Stimulated activated CD4-positive, alpha-beta T cell treated with anti-CD3 and anti-CD28 coated beads, Interleukin-12 subunit alpha, Interleukin-12 subunit beta, amount 100 ng/mL, for 24 hours (primary cell): ENCODE results near the gene SOWAHA.
A peak's percentile ranks its signal among the peaks of the same experiment; 100 is the strongest.

Source experiments
- DNase-seq, 2 experiments: peaks; one replicate each; pipeline ENCODE4 v3.0.0-alpha.2; 2020; ENCODE audit warnings: low read depth in 2 of 2

SOWAHA gene

DNA sequence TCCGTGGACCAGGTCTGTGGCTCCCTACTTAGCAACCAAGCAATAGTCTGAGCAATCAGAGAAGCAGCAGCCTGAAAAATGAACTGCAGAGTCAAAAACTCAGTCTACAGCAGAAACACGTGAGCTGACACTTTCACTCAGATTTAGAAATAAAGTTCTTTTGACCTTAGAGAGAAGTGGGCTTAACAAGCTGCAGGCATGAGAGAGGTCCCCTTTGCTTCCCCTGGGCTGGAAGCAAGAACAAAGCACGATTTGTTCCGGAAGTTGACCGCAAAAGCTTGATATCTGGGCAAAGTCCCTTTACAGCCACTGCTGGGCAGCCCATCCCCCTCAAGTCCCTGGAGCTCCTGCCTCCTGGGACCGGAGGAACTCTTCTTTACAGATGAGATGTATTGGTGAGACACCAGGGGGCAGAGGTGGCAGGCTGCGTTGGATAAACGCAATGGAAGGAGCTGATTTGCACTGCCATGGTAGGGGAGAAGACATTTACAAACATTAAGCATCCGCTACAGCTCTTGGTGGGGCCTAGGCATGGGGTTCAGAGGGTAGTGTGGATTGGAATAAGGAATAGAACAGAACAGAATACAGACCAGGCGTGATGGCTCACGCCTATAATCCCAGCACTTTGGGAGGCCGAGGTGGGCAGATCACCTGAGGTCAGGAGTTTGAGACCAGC, 5.8 kb upstream of the SOWAHA start:
- no peak for DNase-seq

DNA sequence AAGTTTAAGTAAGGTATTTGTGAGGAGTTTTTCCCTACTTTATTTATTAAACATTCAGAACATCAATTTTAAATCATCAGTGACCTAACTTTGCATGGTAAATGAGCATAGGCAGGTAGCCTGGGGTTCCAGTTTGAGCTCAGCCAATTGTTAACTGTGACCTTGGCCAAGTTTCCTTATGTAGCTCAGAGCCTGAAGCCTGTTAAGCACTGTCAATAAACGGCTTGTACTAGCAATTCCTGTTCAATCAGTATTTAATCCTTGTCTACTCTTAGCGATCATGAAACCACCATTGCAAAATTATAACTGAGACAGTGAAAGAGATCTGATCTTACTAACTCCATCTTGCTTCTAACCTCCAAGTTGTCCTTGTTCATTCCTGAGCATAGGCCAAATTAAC, 4.7 kb upstream of the SOWAHA start:
- no peak for DNase-seq

DNA sequence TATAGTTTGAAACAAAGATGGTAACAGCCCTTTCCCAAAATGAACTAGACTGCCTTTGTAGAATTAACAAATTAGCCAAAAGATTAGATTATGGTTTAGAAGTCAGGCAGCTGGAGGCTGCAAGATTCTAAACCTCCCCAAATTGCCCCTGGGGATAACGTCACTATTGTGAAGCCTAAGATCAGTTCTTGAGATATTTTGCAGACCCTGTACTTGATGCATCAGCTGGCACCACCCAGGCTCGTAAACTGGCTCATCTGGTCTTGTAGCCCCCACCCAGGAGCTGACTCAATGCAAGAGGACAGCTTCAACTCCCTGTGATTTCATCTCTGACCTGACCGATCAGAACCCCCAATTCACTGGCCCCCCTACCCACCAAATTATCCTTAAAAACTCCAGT, 4.2 kb upstream of the SOWAHA start:
- DNase-seq: no peak

DNA sequence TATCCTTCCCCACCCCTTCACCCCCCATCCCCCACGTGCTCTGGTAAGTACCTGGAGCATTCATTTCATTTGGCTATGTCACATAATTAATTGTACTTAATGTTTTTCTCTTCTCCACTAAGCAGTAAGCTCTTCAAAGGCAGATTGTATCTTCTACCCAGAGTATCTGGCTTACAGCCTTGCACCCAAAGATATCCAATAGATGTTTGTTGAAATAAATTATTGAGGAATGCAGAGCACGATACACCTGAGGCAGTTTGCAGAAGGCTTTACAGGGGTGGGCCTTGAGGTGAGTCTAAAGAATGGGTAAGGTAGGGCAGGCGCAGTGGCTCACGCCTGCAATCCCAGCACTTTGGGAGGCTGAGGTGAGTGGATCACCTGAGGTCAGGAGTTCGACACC, 2.5 kb upstream of the SOWAHA start:
- no peak for DNase-seq

DNA sequence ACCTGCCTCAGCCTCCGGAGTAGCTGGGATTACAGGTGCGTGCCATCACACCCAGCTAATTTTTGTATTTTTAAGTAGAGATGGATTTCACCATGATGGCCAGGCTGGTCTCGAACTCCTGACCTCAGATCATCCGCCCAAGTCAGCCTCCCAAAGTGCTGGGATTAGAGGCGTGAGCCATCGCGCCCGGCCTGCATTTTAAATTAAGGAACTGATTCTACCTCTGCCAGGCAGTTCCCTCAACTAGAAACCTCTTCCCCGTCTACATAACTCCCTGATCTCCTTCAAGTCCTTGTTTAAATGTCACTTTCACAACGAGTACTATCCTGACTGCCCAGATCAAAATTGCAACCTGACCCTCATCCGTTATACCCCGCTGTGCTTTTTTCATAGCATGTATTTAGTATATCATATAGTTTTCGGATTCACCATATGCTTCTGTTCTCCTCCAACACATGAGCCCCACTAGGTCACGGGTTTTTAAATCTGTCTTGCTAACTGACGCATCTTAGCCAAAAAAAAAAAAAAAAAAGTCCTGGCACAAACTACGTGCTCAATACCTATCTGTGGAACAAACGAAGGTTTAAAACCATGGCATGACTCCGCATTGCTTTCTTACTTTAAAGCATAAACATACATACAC, 858 bp upstream of the SOWAHA start:
- no peak for DNase-seq

DNA sequence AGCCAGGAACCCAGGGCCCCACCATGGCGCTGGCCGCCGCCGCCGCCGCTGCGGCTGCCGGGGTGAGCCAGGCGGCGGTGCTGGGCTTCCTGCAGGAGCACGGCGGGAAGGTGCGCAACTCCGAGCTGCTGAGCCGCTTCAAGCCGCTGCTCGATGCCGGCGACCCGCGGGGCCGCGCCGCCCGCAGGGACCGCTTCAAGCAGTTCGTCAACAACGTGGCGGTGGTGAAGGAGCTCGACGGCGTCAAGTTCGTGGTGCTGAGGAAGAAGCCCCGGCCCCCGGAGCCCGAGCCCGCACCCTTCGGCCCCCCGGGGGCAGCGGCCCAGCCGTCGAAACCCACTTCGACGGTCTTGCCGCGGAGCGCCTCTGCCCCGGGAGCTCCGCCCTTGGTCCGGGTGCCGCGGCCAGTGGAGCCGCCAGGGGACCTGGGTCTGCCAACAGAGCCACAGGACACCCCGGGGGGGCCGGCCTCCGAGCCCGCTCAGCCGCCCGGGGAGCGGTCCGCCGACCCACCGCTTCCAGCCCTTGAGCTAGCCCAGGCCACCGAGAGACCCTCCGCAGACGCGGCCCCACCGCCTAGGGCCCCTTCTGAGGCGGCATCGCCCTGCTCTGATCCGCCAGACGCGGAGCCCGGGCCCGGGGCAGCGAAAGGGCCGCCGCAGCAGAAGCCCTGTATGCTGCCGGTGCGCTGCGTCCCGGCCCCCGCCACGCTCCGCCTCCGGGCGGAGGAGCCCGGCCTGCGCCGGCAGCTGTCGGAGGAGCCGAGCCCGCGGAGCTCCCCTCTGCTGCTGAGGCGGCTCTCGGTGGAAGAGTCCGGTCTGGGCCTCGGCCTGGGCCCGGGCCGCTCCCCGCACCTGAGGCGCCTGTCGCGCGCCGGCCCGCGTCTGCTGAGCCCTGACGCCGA, 749 bp downstream of the SOWAHA start:
- DNase-seq: no peak

DNA sequence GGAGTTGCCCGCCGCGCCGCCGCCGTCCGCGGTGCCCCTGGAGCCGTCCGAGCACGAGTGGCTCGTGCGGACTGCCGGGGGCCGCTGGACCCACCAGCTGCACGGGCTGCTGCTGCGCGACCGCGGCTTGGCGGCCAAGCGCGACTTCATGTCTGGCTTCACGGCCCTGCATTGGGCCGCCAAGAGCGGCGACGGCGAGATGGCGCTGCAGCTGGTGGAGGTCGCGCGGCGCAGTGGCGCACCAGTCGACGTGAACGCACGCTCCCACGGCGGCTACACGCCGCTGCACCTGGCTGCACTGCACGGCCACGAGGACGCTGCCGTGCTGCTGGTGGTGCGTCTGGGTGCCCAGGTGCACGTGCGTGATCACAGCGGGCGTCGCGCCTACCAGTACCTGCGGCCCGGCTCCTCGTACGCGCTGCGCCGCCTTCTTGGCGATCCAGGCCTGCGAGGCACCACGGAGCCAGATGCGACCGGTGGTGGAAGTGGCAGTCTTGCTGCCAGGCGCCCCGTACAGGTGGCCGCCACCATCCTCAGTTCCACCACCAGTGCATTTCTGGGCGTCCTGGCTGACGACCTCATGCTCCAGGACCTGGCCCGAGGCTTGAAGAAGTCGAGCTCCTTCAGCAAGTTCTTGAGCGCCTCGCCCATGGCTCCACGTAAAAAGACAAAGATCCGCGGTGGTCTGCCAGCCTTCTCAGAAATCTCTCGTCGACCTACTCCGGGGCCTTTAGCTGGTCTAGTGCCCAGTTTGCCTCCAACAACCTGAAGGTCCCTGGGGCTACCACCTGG, 1.6 kb downstream of the SOWAHA start:
- DNase-seq: no peak

DNA sequence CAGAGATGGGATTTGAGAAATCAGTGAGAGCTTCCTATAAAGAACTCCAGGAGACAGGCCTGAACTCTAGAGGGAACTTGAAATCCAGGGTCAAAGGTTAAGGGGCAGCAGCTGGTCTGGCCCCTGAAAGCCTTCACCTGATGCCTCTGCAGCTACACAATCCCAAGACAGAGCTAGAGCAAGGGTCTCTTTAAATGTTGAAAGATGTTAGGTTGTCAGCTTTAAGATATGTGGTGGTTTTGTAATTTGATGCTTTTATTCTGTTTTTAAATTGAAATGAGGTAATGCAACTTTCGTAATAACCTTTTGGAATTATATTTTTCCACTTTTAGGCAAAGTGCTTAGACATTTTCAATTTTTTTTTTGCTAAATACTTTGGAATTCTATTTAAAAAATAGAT, 2.4 kb downstream of the SOWAHA start:
- no peak for DNase-seq

DNA sequence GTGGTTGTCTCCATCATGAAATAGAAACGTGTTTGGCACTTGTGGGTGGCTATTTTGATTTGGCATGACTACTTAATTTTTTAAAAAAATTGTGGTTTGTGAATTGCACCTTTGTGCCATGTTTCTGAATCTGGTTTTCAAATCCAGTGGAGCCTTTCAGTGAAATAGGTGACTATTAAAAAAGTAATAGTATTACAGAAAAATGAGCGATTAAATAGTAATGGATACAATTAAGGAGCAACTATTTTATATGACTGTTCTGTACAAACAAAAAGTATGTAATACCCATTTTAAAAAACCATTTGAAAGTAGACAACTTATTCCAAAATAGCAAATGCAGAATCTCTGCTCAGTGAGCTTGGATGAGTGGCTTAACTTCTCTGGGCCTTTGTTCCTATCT, 3.0 kb downstream of the SOWAHA start:
- no peak for DNase-seq

DNA sequence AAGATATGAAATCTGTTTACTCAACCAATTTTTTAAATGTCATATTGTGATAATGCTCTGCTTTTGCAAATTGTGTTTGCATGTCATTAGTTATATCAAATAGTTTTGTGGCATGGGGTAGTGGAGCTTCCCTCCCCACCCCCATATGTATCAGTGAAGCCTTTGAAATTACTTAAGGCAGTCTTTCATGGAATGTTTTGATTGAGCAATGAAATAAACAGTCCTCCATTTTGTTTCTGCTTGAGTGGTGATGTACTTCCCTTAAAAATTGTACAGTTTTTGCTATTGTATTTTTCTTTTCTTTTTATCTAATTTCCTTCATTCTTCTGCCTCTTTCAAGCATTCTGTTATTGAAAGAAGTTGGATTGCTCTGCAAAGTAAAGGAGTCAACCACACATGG, 3.5 kb downstream of the SOWAHA start:
- no peak for DNase-seq

DNA sequence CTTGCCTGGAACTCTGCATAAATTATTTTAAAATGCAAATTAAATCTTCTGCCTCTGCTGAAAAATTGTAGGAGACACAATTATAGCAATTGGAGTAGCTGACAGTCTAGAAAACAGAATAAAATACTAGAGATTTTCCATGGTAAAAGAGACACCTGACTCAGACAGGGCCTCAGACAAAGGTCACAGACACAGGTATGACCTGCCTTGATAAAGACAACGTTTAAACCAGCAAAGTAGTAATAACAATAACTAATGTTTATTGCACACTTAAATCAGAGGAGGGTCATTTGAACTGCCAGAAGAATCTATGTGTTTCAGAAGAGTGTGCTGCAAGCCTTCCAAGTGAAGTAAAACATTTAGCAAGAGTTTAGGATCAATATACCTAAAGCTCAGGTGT, 3.9 kb downstream of the SOWAHA start:
- no peak for DNase-seq

DNA sequence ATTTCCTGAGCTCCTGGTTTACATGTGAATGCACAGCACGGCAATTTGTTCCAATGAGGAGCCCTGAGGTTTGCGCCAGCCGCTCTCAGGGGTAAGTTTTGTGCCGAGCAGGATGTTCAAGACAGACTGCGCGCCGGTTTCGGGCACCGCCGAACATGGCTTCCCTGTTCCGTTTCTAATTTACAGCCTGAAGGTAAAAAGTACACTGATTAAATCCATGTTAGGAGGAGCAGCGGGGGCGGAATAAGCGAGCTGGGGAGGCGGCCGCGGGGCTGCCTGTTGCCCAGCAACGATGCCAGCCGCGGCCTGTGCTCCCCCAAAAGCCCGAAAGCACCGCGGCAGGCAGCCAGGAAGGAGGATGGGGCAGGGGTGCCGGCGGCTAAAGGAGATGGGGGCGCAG, 6.4 kb downstream of the SOWAHA start:
- DNase-seq: no peak

DNA sequence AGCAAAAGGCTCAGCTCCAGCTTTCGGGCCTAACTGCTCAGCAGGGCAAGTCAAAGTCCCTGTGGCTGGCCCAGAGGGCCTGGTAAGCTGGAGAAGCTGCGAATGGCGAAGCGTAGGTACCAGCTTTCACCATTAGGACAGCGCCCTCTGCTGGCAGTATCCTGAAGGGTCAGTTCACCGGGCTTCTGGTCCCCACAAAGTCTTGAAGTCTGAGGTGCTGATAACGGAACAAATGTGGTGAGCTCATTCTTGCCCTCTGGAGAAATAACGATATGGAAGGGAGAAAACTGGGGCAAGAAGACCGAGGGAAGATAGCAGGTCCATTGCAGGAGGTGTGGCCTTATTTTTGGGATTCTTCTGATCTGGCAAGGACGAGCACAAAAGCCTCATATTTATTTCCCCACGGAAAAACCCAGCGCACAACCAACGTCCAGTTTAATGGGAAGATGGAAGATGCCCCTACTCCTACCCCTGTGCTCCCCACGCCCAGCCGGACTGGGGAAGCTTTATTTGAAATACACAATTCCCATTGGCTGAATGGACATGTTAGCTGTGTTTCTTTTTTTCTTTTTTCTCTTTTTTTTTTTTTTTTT, 7.2 kb downstream of the SOWAHA start:
- DNase-seq: peak; percentile 78 to 94

DNA sequence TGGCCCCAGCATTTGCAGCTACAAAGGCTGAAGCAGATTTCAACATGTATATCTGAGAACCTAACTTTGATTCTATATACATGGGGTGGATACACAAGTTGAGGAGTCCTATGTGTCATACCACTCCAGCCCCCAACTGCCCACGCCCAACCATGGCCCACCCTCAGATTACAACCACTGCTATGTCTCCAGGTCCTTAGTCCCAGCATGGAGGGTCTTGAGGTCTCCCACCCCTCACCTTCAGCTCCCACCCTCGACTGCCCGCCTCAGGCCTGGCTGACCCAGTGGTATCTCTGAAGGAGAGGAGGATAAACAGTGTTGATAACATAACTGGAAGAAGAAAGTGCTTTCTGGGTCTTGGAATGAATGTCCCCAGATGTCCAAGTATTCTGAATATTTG, 8.2 kb downstream of the SOWAHA start:
- DNase-seq: no peak

DNA sequence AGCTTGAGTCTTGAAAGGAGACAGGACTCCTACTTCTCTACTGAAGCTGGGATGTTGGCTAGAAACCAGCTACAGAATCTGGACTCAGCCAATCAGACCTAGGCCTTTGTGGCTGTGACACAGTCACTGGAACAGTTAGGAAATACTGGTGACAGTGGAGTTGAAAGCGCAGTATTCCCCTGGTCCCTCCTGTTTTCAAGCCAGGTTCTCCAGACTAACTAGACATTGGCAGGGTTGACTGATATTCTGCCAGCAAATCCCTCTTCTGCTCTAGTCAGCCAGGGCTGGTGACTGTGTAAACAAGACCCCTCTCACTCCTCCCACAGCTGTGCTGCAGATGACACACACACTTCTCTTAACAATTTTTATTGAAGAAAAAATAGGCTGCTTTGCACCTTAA, 8.7 kb downstream of the SOWAHA start:
- DNase-seq: no peak

DNA sequence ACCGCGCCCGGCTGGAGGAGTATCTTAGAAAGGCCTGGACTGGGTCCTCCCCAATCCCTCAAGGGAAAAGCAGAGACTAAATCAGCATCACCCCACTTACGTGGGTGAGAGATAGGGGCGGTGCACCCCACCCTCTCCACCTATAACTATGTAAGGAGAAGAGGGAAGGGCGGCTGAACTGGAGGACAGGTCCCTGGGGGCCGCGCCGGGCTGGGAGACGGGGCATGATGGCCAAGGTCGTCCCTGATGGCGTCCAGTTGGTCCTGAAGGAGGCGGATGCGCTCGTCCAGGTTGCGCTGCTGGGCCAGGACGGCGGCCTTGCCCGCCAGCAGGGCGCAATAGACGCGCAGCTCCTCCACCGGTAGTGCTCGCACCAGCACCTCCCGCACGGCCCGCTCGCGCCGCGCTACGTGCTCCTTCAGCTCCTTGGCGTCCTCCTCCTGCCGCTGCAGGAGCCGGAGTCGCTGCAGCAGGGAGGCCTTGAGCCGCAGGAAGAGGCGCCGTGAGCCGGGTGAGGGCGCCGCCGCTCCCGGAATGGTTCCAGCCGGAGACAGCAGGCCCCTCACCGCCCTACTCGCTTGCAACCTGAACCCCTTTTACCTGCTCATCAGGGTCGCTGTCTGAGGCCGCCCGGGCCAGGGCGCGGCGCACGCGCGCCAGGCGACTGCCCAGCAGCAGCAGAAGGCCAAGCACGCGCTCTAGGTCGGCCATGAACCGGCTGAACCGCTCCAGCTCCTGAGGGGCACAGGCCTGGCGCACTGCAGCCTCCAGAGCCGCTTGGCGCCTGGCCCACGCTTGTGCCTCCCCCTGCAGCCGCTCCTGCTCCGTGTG, 9.8 kb downstream of the SOWAHA start:
- DNase-seq: no peak

DNA sequence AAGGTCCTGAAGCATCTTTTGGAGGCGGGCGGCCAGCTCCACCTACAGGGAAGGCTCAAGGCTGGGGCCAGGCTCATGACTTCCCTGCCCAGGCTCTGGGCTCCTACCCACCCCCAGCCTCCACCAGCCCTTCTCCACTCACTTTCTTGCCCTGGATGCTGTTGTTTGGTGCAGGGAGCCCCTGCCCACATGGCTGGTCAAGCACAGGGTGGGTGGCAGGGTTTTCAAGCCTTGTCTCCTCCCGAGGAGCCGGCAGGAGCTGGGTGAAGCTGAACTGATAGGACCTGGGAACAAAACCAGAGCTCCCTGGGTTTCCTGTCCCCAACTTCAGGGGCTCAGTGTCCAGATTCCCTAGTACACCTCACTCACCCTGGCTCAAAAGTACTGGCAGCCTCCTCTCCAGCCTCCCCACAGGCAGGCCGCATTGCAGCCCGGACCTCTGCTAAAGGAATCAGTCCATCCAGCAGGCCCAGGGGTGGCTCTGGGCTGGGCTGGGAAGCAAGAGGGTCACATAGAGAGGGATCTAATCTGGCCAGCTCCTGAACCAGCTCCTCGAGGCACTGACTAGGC, 10.5 kb downstream of the SOWAHA start:
- DNase-seq: no peak

DNA sequence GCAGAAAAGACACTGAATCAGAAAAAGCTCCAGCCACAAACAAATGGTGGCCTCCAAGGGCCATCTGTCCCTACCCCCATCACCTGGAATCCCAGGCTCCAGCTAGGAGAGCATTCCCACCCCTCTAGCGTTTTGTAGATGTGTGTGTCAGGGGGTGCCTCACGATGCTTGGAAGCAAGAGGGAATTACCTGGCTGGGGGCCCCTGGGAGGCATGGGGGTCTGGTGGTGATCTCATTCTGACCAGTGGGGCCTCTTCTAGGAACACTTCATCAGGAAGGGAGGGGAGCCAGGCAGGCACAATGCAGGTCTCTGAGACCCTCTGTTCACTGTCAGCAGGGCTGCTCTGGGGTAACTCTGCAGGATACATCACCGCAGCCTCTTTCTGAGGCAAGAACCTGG, 11.3 kb downstream of the SOWAHA start:
- DNase-seq: no peak

DNA sequence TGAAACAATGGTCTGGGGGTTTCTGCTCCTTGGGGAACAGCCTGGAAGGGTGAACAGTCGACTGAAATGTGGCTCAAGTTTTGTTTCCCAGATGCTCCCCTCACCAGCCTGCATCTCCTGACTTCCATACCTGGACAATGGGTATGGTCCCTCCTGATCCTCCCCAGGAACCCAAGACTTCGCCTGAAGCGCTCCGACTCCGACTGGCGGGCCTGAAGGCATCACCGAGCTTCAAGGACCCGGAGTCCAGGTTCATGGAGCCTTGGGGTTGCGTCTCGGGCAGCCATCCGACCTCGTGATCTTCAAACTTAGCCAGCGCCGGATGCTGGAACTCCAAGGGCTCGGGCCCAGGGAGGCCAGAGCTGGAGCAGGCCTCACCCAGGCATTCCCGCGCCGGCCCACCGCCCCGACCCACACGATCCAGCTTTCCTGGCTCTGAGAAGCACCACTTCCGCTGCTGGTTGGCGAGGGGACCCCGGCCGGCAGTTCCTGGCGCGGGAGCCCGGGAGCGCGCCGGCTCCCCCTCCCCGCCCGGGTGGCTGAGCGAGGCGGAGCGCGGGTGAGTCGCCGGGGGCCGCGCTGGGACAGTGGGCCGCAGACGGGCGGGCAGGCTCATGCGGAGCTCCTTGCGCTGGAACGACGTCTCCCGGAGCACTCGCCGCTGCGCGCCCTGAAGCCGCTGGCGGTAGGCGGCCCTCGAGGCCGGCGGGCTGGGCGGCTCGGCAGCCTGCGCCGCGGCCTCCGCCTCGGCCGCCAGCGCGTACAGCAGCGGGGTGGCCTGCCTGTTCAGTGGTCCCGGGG, 12.1 kb downstream of the SOWAHA start:
- DNase-seq: no peak
